HepG2 (cell line): Measurements from ENCODE around the gene ANKRD13D. TPM values are rescaled to one million over a fixed set of nuclear protein-coding genes. Genes with fewer than 3 reads are reported as not detected.

ENCODE experiments used
- FOXJ3 ChIP-seq: sonication (generic); formaldehyde crosslinking; IDR thresholded peaks from 2 replicates; pipeline ENCODE4 v1.4.0; 2020; ENCODE audit warnings: missing genetic modification reagents, mild to moderate bottlenecking, borderline replicate concordance
- HNF4G ChIP-seq, 2 experiments: sonication (generic) in 1 of 2; formaldehyde crosslinking in 1 of 2; IDR thresholded peaks; 2 replicates each; pipeline versions ENCODE4 v1.4.0 to v1.6.1; 2011 to 2020; ENCODE audit warnings: borderline replicate concordance in 2 of 2, low read depth in 2 of 2, mild to moderate bottlenecking in 2 of 2, low read length in 1 of 2, missing genetic modification reagents in 1 of 2, moderate library complexity in 1 of 2
- KMT2B ChIP-seq: IDR thresholded peaks from 2 replicates; pipeline ENCODE4 v1.6.1; 2016; ENCODE audit warnings: missing genetic modification reagents, missing compliant biosample characterization
- MEIS2 ChIP-seq: sonication (generic); formaldehyde crosslinking; IDR thresholded peaks from 2 replicates; pipeline ENCODE4 v1.9.0; 2021; ENCODE audit warnings: mild to moderate bottlenecking, missing genetic modification reagents
- SALL2 ChIP-seq: sonication (generic); formaldehyde crosslinking; IDR thresholded peaks from 2 replicates; pipeline ENCODE4 v1.8.1; 2023; ENCODE audit warnings: mild to moderate bottlenecking, missing genetic modification reagents, inconsistent platforms
- SNRNP70 ChIP-seq: fragments of 200-400 bp; formaldehyde crosslinking; IDR thresholded peaks from 2 replicates; pipeline ENCODE4 v1.6.1; 2017; ENCODE audit warnings: mild to moderate bottlenecking, low read depth, low read length, moderate library complexity
- SOX6 ChIP-seq, 2 experiments: fragments of 450-650 bp in 1 of 2; sonication (generic) in 1 of 2; formaldehyde crosslinking in 1 of 2; IDR thresholded peaks; 2 replicates each; pipeline versions ENCODE4 v1.4.0 to v1.6.1; 2017 to 2020; ENCODE audit warnings: antibody characterized with exemption in 1 of 2, mild to moderate bottlenecking in 1 of 2, missing genetic modification reagents in 1 of 2
- SSRP1 ChIP-seq: IDR thresholded peaks from 2 replicates; pipeline ENCODE4 v1.6.1; 2016; ENCODE audit warnings: control low read depth
- ZKSCAN8 ChIP-seq: IDR thresholded peaks from 2 replicates; pipeline ENCODE4 v1.6.1; 2016; ENCODE audit warnings: borderline replicate concordance, missing genetic modification reagents, missing compliant biosample characterization
- ZNF333 ChIP-seq: sonication (generic); formaldehyde crosslinking; IDR thresholded peaks from 2 replicates; pipeline ENCODE4 v1.4.0; 2020; ENCODE audit warnings: mild to moderate bottlenecking, missing genetic modification reagents, borderline replicate concordance
- polyA plus RNA-seq, 8 experiments: library from polyadenylated mRNA; depleted of rRNA in 3 of 8; stranded (reverse) in 7 of 8; unstranded in 1 of 8; fragments of >200 nt; fragmentation: Illumina TruSeq in 4 of 8; extraction: Trizol in 4 of 8; gene quantifications; 2 replicates each; pipeline versions ENCODE4 v1.2.1 to v1.2.3, GENCODE V29; 2011 to 2016; ENCODE audit warnings: low read depth in 4 of 8, missing spikeins in 1 of 8, mixed read lengths in 1 of 8; ENCODE audit not compliant: insufficient read depth in 1 of 8
- total RNA-seq, 5 experiments: library from RNA; depleted of rRNA; stranded (reverse); fragments of >200 nt; fragmentation: Illumina TruSeq; extraction: Trizol; gene quantifications; 2 replicates each; pipeline ENCODE4 v1.2.3, GENCODE V29; 2016; ENCODE audit warnings: low read depth in 1 of 5
- TF ChIP-seq, protein P1 (sequence below): sonication (generic); formaldehyde crosslinking; IDR thresholded peaks from 2 replicates; pipeline ENCODE4 v1.5.1; 2020; ENCODE audit warnings: mild to moderate bottlenecking, moderate library complexity, missing genetic modification reagents
- TF ChIP-seq, protein P2 (sequence below): sonication (generic); IDR thresholded peaks from 2 replicates; pipeline ENCODE4 v1.6.1; 2016; ENCODE audit warnings: low read depth, borderline replicate concordance
- TF ChIP-seq, protein P3 (sequence below): sonication (generic); formaldehyde crosslinking; IDR thresholded peaks from 2 replicates; pipeline ENCODE4 v1.5.1; 2020; ENCODE audit warnings: mild to moderate bottlenecking, missing genetic modification reagents
- TF ChIP-seq, protein P4 (sequence below): IDR thresholded peaks from 2 replicates; pipeline ENCODE4 v1.6.1; 2016; ENCODE audit warnings: low read depth, borderline replicate concordance
- TF ChIP-seq, protein P5 (sequence below): sonication (generic); formaldehyde crosslinking; IDR thresholded peaks from 2 replicates; pipeline ENCODE4 v1.5.0; 2020; ENCODE audit warnings: mild to moderate bottlenecking, missing genetic modification reagents
- TF ChIP-seq, protein P6 (sequence below): fragments of 450-650 bp; IDR thresholded peaks from 2 replicates; pipeline ENCODE4 v1.6.1; 2017

ANKRD13D gene
- total and polyA plus RNA-seq, 2 of the 13 experiments (the other 11 are each of a cell fraction or from before 2014, with no cell fraction given) = 18.6 to 27.3 TPM

DNA sequence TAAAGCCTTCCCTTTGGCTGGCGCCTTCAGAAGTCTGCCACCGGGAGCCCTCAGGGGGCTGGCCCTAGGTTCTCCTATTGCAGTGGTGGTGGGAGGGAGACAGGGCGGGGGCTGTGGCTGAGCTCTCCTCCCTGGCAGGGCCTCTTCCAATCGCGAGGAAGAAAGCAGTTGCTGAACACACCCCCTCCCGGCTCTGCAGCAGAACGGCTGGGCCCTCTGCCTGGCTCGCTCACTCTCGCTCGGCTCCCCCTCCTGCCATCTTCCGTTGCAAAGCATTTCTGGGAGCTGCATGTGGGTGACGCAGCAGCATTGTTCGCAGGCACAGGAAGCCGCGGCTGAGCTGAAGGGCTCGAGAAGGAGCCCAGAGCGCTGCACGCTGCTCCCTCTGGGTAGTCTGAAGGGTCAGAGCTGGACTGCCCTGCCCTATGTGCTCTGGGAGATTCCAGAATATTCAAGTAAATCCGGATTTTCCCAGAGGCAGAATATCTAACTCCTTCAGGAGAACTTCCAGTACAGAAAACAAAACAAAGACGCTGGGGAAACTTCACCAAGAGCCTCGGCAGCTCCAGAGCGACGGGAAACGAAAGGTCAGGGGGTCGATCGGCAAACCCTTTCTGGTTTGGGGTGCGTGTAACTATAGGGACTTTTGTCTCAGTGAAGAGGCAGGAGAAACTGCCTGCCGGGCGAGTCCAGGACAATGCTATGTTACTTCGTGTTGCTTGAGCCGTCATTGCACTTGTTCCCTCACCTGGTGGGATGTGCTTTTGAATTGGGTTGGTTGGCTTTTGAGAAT is 49.1 kb upstream of the ANKRD13D start (continued):
- TF ChIP-seq, protein P1, sequence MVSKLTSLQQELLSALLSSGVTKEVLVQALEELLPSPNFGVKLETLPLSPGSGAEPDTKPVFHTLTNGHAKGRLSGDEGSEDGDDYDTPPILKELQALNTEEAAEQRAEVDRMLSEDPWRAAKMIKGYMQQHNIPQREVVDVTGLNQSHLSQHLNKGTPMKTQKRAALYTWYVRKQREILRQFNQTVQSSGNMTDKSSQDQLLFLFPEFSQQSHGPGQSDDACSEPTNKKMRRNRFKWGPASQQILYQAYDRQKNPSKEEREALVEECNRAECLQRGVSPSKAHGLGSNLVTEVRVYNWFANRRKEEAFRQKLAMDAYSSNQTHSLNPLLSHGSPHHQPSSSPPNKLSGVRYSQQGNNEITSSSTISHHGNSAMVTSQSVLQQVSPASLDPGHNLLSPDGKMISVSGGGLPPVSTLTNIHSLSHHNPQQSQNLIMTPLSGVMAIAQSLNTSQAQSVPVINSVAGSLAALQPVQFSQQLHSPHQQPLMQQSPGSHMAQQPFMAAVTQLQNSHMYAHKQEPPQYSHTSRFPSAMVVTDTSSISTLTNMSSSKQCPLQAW (CRISPR knock-in tag) = peak; percentile 85
- TF ChIP-seq, protein P2, sequence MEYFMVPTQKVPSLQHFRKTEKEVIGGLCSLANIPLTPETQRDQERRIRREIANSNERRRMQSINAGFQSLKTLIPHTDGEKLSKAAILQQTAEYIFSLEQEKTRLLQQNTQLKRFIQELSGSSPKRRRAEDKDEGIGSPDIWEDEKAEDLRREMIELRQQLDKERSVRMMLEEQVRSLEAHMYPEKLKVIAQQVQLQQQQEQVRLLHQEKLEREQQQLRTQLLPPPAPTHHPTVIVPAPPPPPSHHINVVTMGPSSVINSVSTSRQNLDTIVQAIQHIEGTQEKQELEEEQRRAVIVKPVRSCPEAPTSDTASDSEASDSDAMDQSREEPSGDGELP = peak; percentile 16; the same call in 1 of the 2 replicates
- TF ChIP-seq SOX6 (IDR thresholded peaks at IDR 0.05) (no peak), SOX6 (CRISPR knock-in tag; IDR thresholded peaks at IDR 0.05) (peak; percentile 80), ZKSCAN8 (CRISPR knock-in tag) (peak; percentile 71; the same call in 1 of the 2 replicates), FOXJ3 (no peak), SALL2 (CRISPR knock-in tag) (no peak), ZNF333 (CRISPR knock-in tag) (no peak), HNF4G (IDR thresholded peaks at IDR 0.05; ENCODE audit: borderline replicate concordance, low read depth, low read length) (no peak), HNF4G (CRISPR knock-in tag; IDR thresholded peaks at IDR 0.05; ENCODE audit: borderline replicate concordance, low read depth) (no peak), SNRNP70 (no peak), KMT2B (CRISPR knock-in tag) (peak; percentile 52; the same call in 1 of the 2 replicates), MEIS2 (no peak), SSRP1 (CRISPR knock-in tag) (0 out of 2 replicates have a peak, but pooled peaks have one; percentile 75)
- TF ChIP-seq, protein P3, sequence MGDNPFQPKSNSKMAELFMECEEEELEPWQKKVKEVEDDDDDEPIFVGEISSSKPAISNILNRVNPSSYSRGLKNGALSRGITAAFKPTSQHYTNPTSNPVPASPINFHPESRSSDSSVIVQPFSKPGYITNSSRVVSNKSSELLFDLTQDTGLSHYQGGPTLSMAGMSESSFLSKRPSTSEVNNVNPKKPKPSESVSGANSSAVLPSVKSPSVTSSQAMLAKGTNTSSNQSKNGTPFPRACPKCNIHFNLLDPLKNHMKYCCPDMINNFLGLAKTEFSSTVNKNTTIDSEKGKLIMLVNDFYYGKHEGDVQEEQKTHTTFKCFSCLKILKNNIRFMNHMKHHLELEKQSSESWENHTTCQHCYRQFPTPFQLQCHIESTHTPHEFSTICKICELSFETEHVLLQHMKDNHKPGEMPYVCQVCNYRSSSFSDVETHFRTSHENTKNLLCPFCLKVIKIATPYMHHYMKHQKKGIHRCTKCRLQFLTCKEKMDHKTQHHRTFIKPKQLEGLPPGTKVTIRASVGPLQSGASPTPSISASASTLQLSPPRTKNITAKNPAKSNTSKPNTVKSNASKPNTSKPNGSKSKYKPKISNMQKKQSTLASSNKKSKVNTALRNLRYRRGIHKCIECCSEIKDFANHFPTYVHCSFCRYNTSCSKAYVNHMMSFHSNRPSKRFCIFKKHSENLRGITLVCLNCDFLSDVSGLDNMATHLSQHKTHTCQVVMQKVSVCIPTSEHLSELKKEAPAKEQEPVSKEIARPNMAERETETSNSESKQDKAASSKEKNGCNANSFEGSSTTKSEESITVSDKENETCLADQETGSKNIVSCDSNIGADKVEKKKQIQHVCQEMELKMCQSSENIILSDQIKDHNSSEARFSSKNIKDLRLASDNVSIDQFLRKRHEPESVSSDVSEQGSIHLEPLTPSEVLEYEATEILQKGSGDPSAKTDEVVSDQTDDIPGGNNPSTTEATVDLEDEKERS (CRISPR knock-in tag) = no peak
- TF ChIP-seq, protein P4, sequence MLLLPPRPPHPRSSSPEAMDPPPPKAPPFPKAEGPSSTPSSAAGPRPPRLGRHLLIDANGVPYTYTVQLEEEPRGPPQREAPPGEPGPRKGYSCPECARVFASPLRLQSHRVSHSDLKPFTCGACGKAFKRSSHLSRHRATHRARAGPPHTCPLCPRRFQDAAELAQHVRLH (CRISPR knock-in tag) = peak; percentile 86; the same call in 1 of the 2 replicates
- TF ChIP-seq, protein P5, sequence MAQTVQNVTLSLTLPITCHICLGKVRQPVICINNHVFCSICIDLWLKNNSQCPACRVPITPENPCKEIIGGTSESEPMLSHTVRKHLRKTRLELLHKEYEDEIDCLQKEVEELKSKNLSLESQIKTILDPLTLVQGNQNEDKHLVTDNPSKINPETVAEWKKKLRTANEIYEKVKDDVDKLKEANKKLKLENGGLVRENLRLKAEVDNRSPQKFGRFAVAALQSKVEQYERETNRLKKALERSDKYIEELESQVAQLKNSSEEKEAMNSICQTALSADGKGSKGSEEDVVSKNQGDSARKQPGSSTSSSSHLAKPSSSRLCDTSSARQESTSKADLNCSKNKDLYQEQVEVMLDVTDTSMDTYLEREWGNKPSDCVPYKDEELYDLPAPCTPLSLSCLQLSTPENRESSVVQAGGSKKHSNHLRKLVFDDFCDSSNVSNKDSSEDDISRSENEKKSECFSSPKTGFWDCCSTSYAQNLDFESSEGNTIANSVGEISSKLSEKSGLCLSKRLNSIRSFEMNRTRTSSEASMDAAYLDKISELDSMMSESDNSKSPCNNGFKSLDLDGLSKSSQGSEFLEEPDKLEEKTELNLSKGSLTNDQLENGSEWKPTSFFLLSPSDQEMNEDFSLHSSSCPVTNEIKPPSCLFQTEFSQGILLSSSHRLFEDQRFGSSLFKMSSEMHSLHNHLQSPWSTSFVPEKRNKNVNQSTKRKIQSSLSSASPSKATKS (CRISPR knock-in tag) = no peak
- TF ChIP-seq, protein P6, sequence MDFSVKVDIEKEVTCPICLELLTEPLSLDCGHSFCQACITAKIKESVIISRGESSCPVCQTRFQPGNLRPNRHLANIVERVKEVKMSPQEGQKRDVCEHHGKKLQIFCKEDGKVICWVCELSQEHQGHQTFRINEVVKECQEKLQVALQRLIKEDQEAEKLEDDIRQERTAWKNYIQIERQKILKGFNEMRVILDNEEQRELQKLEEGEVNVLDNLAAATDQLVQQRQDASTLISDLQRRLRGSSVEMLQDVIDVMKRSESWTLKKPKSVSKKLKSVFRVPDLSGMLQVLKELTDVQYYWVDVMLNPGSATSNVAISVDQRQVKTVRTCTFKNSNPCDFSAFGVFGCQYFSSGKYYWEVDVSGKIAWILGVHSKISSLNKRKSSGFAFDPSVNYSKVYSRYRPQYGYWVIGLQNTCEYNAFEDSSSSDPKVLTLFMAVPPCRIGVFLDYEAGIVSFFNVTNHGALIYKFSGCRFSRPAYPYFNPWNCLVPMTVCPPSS = no peak
